ENCODE results near the gene AP3D1. TPM values are rescaled to one million over a fixed set of nuclear protein-coding genes. Genes with fewer than 3 reads are reported as not detected.

Gene AP3D1
- total RNA-seq, 2 experiments from 2014 or later: 73.7 to 74.1 TPM

DNA sequence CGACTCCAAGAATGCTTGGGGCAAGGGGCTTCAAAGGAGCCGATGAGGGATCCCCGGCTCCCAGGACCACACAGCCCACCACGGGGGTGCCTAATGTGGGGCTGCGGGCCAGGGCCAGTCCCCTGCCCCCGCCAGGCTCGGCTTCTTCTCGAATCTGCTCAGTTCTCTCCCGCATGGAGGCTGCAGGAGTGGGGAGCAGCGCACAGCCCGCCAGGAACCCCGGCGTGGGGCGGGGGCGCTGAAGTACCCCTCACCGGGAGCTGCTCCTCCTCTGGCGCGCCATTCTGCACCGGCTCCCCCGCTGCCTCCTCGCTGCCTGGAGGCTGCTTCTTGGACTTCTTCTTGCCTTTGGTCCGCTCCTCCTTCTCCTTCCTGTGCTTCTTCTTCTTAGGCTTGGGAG, 39.9 kb downstream of the AP3D1 start:
- no peak overlapping the region for H3K4me3 Mint-ChIP-seq
- H3K36me3 Mint-ChIP-seq (ENCODE audit: low read depth): peaks cover 38% of the 10 kb centered on the region
- no peak overlapping the region for H3K27ac Mint-ChIP-seq
- intact Hi-C loops (cut with micrococcal nuclease): no loop called here
- ATAC-seq (no peak), DNase-seq (no peak)
- no peaks in the 10 kb centered on the region for H3K9me3 Mint-ChIP-seq
- POLR2A ChIA-PET: interaction anchor here (1.7 kb wide), 1 partner anchor 83 kb away, joined by 4 read pairs; no protein-coding TSS in a partner anchor
- H3K4me1 Mint-ChIP-seq (ENCODE audit: low read depth): peaks cover 12% of the 10 kb centered on the region
- TF ChIP-seq, protein P1, sequence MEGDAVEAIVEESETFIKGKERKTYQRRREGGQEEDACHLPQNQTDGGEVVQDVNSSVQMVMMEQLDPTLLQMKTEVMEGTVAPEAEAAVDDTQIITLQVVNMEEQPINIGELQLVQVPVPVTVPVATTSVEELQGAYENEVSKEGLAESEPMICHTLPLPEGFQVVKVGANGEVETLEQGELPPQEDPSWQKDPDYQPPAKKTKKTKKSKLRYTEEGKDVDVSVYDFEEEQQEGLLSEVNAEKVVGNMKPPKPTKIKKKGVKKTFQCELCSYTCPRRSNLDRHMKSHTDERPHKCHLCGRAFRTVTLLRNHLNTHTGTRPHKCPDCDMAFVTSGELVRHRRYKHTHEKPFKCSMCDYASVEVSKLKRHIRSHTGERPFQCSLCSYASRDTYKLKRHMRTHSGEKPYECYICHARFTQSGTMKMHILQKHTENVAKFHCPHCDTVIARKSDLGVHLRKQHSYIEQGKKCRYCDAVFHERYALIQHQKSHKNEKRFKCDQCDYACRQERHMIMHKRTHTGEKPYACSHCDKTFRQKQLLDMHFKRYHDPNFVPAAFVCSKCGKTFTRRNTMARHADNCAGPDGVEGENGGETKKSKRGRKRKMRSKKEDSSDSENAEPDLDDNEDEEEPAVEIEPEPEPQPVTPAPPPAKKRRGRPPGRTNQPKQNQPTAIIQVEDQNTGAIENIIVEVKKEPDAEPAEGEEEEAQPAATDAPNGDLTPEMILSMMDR (IDR thresholded peaks at IDR 0.05): no peak
- CTCF ChIA-PET: no interaction called here
- no peaks in the 10 kb centered on the region for H3K27me3 Mint-ChIP-seq

DNA sequence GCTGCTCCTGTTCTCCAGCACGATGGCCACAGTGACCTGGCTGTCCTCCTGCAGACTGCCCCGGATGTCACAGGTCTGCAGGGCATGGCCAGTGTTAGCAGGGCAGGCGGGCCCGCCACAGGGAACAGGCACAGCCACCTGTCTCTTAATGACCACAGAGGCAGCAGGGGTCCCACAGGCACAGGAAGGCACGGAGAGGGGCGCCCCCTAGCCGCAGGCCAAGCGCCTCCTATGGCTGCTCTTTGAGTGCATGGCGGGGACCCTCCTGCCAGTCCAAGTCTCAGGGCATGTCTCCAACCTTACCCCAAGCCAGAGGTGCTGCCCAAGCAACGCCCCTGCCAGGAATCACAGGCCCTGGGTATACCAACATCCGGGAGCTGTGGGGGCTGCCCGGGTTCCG, 40.5 kb downstream of the AP3D1 start:
- CTCF ChIA-PET: no interaction called here
- no peak for DNase-seq

DNA sequence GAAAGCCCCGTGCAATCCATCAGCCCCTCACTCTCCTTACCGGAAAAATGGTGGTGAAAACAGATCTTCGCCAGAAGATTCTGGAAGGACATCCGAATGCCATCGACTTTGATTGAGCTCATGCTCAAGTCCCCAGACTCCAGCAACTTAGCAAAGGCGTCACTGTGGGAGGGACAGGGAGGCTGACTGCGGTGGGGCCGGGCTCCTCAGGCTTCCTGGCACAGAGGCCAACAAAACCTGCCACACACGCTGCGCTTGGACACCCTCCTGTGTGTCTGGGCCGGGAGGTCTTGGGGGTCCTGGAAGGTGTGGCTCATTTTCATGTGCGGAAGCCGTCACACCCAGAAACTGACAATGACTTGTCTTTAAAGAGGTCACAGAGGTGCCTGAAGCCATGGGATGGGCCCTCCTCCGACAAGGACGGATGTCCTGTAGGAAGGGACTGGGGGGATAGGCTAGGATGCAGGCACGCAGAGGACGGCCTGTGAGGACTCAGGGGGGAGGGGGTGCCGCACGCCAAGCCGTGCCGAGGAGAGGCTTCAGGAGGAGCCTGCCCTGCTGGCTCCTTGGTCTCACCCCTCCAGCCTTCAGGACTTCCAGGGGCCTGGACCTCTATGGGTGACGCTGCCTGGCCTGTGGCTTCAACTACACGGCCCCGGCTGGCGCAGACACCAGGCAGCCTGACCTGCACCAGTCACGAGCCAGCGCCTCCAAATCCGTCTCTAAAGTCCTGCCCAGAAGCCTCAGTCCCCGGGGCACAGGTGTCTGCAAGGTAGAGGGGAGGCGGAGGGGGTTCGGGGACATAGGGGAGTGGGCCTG, 42.1 kb downstream of the AP3D1 start:
- CTCF ChIA-PET: no interaction called here
- peaks cover 49% of the 10 kb centered on the region for H3K36me3 Mint-ChIP-seq (ENCODE audit: low read depth)
- no peak for ATAC-seq

More for the DNA sequence above, 40.5 kb downstream of the AP3D1 start:
- POLR2A ChIA-PET: interaction anchor here (1.7 kb wide), 1 partner anchor 82 kb away, joined by 4 read pairs; no protein-coding TSS in a partner anchor
- H3K9me3 Mint-ChIP-seq: no peaks in the 10 kb centered on the region
- no peaks in the 10 kb centered on the region for H3K27me3 Mint-ChIP-seq
- intact Hi-C loops (cut with micrococcal nuclease): no loop called here
- ATAC-seq: no peak
- peaks cover 44% of the 10 kb centered on the region for H3K36me3 Mint-ChIP-seq (ENCODE audit: low read depth)
- no peak overlapping the region for H3K27ac Mint-ChIP-seq
- peaks cover 12% of the 10 kb centered on the region for H3K4me1 Mint-ChIP-seq (ENCODE audit: low read depth)
- TF ChIP-seq, protein P1 (IDR thresholded peaks at IDR 0.05): no peak
- no peak overlapping the region for H3K4me3 Mint-ChIP-seq

DNA sequence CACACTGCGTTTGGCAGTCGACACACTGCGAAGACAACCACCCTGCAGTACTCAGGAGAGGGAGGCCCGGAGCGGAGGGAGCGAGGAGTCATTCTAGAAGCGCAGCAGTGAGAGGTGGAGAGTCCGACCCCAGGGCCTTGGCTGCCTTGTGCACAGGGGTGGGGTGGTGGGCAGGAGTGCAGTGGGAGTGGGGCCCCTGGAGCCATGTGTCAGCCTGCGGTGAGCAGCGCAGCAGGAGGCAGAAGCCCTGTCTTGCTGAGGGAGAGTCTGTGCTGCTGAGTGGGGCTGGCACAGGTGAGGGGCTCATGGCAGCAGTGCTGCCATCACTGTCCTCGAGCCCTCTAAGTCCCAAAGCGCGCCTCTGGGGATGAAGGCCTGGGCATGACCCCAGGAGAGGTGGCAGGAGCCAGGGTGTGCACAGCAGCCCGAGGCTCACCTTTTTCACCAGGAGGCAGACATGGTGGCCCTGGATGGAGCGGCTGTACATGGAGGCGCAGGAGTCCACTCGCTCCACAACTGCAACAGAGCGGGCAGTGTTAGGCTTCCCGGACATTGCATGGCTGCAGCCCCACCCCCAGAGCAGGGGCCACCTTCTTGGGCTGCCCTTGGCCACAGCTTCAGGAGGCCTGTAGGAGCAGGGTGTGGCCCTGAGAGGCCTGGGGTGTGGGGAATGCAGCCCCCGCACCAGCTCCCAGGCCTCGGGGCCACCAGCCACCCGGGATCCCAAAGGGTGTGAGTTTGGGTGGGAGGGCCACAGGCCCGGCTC, 42.9 kb downstream of the AP3D1 start:
- ChIA-PET CTCF (no interaction called here), POLR2A (no interaction called here)
- Mint-ChIP-seq H3K36me3 (ENCODE audit: low read depth) (peaks cover 53% of the 10 kb centered on the region), H3K27me3 (no peaks in the 10 kb centered on the region), H3K9me3 (peaks cover 8% of the 10 kb centered on the region), H3K27ac (no peak overlapping the region), H3K4me3 (no peak overlapping the region), H3K4me1 (ENCODE audit: low read depth) (peaks cover 7% of the 10 kb centered on the region)
- ATAC-seq (no peak), DNase-seq (no peak)
- intact Hi-C loops (cut with micrococcal nuclease): no loop called here
- TF ChIP-seq, protein P1 (IDR thresholded peaks at IDR 0.05): no peak

More for the DNA sequence above, 42.1 kb downstream of the AP3D1 start:
- Mint-ChIP-seq H3K27me3 (no peaks in the 10 kb centered on the region), H3K4me1 (ENCODE audit: low read depth) (peaks cover 12% of the 10 kb centered on the region), H3K27ac (no peak overlapping the region), H3K9me3 (peaks cover 8% of the 10 kb centered on the region), H3K4me3 (no peak overlapping the region)
- POLR2A ChIA-PET: interaction anchor here (1.7 kb wide), 1 partner anchor 81 kb away, joined by 4 read pairs; no protein-coding TSS in a partner anchor
- no peak for DNase-seq
- intact Hi-C loops (cut with micrococcal nuclease): no loop called here
- TF ChIP-seq, protein P1 (IDR thresholded peaks at IDR 0.05): no peak

All from activated CD8-positive, alpha-beta T cell treated with anti-CD3 and anti-CD28 coated beads for 36 hours (primary cell).